HFF-Myc (cell line): ENCODE data around the gene C8A.

Experiments
- DNase-seq: peaks from one replicate; pipeline ENCODE4 v3.0.0-alpha.2; 2011; ENCODE audit warnings: low read depth; ENCODE audit errors: extremely low read depth
- H3K4me3 ChIP-seq: replicated peaks from 2 replicates; pipeline ENCODE4 v1.5.1; 2011; ENCODE audit warnings: low read depth, mild to moderate bottlenecking, control low read depth, low read length
- TF ChIP-seq, protein P1 (sequence below): IDR thresholded peaks from 2 replicates; pipeline ENCODE4 v1.5.1; 2012; ENCODE audit warnings: mild to moderate bottlenecking, low read depth, low read length, control low read depth; ENCODE audit errors: missing control alignments

Gene C8A

GRCh38 chr1:56854521-56855099 is at the start of gene C8A:
Gene C8A (plus strand): TSS chr1:56854797. CDS start chr1:56854902, 105 bp downstream.
- no peak for DNase-seq
- TF ChIP-seq, protein P1, sequence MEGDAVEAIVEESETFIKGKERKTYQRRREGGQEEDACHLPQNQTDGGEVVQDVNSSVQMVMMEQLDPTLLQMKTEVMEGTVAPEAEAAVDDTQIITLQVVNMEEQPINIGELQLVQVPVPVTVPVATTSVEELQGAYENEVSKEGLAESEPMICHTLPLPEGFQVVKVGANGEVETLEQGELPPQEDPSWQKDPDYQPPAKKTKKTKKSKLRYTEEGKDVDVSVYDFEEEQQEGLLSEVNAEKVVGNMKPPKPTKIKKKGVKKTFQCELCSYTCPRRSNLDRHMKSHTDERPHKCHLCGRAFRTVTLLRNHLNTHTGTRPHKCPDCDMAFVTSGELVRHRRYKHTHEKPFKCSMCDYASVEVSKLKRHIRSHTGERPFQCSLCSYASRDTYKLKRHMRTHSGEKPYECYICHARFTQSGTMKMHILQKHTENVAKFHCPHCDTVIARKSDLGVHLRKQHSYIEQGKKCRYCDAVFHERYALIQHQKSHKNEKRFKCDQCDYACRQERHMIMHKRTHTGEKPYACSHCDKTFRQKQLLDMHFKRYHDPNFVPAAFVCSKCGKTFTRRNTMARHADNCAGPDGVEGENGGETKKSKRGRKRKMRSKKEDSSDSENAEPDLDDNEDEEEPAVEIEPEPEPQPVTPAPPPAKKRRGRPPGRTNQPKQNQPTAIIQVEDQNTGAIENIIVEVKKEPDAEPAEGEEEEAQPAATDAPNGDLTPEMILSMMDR, result no peak
- H3K4me3 ChIP-seq, result no peak within 1 kb of the TSS

DNA sequence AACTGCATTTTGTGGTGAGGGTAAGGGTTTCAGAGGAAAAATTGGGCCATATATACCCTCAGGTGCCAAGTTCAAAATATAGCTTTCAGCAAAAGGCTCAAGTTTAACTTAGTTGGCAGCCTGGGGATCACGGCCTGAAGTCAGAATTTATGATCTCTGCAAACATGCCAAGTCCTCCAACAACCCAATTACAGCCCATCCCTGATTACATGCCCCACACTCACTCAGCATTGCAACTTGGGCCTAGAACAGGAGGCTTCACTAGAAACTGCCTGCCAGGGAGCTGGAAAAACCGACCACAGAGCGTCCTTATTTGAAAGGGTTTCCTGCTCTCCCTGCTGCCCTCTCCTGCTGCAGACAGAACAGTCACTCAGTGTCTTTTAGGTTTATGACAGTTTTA is 47.8 kb upstream of the C8A start:
- DNase-seq, result no peak
- no peak overlapping the region for H3K4me3 ChIP-seq
- TF ChIP-seq, protein P1, result no peak

DNA sequence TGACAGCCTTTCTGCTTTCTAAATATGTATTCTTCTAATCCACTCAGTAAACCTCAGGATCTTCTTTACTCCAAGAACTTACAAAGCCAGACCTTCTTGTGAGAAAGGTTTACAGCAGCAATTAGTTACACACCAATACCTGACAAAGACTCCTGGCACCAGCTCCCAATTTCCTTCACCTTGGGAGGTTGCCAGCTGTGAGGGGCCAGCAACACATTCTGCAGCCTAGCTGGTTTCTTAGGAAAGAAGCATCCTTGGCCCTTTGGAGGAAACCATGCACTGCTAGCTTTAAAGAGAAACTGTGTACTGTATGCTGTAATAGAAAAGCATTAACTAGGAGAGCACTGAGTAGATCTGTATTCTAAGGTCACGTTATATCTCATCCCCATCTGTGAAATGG is 46.2 kb upstream of the C8A start:
- TF ChIP-seq, protein P1, result no peak
- no peak for DNase-seq
- H3K4me3 ChIP-seq, result no peak overlapping the region

DNA sequence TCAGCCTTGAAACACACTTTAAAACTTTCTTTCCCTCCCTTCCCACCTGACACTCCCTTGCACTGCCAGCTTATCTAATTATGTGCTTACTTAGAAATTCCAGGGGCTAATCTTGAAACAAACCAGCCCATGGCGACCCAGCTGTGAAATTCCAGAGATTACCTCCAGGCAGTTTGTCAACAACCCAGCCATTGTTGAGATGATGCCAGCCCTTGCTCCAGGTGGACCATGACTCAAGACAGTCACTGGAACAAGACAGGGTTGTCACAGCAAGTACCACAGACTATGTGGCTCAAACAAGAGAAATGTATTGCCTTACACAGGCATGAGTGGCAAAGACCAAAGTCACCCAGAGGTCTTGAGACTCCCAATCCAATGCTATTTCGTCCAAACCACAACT is 43.3 kb upstream of the C8A start:
- TF ChIP-seq, protein P1, result no peak
- DNase-seq, result no peak
- H3K4me3 ChIP-seq, result no peak overlapping the region

DNA sequence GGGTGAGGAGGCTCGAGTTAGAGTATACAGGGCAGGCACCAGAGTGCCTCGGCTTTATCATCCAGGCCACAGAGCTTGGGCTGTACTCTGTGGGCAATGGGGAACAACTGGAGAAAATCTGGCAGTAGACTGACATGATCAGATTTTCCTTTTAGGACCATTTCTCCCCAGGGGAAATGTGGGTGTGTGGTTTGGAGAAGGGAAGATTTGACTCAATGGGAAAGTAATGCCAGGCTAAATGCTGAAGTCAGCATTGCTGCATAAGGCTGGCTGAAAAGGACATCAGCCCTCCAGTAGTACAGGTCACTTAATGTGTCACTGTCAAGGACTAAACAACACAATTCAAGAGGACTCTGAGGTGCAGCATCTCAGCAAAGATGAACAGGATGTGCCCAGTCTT is 40.4 kb upstream of the C8A start:
- no peak for DNase-seq
- TF ChIP-seq, protein P1, result no peak
- no peak overlapping the region for H3K4me3 ChIP-seq

DNA sequence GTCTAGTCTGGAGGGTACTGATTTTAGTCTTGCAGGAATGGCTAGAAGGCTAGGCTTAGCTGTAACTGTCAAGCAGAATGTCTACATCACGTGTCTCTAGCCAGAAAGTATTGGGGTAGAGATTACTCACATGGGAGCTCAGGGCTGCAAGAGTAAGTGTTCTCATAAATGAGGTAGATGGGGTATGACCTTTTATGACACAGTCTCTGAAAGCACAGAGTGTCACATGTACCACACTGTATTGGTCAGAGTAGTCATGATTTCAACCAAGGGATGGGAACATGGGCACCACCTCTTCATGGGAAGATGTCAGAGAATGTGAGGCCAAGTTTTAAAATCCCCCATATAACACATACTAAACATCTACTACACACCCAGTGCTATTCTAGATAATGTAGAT is 38.3 kb upstream of the C8A start:
- DNase-seq, result no peak
- TF ChIP-seq, protein P1, result no peak
- H3K4me3 ChIP-seq, result no peak overlapping the region

DNA sequence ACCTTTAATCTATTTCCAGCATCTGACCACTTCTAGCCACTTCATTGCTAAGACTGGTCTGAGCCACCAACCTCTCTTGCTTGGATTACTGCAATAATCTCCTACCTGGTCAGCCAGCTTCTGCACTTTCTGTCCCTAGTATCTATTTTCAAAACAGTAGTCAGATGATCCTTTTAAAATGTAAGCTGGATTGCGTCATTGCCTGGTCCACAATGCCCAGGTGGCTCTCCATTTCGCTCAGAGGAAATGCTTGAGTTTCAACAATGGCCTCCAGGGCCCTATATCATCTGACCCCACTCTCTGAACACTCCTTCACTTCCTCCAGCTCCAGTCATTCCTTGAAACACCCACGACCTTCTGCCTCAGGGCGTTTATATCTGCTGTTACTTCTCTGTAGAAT is 37.7 kb upstream of the C8A start:
- no peak for DNase-seq
- no peak overlapping the region for H3K4me3 ChIP-seq
- TF ChIP-seq, protein P1, result no peak
